GM18519 (cell line): Measurements from ENCODE around the gene GABRR1.

Experiments used
- ATAC-seq: cut with Tn5 transposase; IDR thresholded peaks from one replicate; pipeline ENCODE4 v1.9.1; 2021; ENCODE audit warnings: mild to moderate bottlenecking, moderate library complexity; ENCODE audit not compliant: unreplicated experiment, low FRiP score

Gene GABRR1

GRCh38 chr6:89221129-89221528, 4.0 kb upstream of the GABRR1 start:
- ATAC-seq, result no peak

- ATAC-seq, result no peak
These were observed 747 bp downstream of the GABRR1 start for GRCh38 chr6:89216411-89216810.

DNA sequence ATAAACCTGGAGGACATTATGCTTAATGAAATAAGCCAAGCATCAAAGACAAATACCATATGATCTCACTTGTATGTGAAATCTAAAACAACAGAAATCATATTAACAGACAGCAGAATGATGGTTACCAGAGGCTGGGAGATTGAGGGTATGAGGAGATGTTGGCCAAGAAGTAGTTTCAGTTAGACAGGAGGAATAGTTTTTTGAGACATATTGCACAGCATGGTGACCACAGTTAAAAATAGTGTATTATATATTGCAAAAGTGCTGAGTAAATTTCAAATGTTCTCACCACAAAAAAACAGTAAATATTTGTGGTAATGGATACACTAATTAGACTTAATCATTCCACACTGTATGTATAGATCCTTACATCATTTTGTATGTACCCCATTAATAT, 1.8 kb downstream of the GABRR1 start:
- ATAC-seq, result no peak

DNA sequence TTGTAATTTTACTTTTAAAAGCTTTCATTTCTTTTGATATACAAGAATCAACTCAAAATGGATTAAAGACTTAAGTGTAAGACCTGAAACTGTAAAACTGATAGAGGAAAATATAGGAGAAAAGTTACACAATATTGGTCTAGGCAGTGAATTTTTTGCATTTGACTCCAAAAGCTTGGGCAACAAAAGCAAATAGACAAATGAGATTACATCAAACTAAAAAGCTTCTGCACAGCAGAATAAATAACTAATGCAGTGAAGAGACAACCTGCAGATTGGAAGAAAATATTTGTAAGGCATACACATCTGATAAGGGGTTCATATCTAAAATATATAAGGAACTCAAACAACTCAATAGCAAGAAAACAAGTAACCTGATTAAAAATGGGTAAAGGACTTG, 3.0 kb downstream of the GABRR1 start:
- no peak for ATAC-seq

DNA sequence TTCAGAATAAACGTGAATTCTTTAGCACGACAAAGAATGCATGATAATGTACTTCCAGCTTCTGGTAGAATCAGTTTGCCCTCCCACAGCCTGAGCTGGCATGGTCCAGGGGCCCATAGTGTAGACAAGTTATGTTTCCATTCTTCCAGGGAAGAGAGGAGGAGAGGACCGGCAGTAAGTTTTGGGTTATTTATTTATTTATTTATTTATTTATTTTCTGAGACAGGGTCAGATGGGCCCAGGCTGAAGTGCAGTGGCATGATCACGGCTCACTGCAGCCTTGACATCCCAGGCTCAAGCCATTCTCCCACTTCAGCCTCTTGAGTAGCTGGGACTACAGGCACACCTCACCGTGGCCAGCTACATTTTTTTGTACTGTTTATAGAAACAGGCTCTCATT, 4.7 kb downstream of the GABRR1 start:
- ATAC-seq, result no peak

GRCh38 chr6:89209457-89209856, 7.7 kb downstream of the GABRR1 start:
- ATAC-seq, result no peak

- ATAC-seq, result no peak
These were observed 8.6 kb downstream of the GABRR1 start for GRCh38 chr6:89208551-89208950.

- ATAC-seq, result no peak
These were observed 11.3 kb downstream of the GABRR1 start for GRCh38 chr6:89205819-89206218.

DNA sequence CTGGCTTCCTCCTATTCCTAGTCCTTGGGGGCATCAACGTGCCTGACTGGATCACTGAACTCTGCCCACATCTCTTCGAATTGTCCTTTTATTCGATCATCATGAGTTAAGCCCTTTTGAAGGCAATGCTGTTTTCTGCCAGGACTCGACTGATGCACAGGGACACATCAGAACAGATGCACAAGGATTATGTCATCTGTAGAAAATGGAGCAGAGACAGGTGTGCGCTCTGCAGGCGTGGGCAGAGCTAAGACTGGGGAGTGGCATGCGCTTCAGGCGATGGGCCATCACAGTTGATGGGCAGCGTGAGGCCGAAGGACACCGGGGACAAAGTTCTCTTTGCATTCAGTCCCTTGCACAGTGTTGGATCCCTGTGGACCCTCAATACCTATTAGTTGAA, 13.1 kb downstream of the GABRR1 start:
- no peak for ATAC-seq

GRCh38 chr6:89200706-89201215, 16.4 kb downstream of the GABRR1 start:
- no peak for ATAC-seq

DNA sequence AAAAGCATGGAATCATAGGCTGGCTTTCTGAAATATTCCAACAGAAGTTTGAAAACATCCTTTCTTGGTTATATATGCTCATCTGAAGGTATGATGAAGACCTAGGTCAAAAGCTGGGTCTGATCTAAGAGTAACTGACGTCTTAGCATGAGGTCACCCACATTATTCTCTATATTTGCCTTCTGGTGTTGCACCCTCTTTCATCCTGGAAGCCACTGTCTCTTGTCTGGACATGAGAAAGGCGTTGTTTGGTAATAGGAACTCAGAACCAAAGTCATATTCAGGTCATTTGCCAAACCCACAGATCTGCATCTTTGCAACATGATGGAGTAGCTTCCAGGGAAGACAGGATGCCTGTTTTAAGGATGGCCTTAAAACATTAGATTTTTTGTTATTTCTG, 17.6 kb downstream of the GABRR1 start:
- ATAC-seq, result no peak

GRCh38 chr6:89198235-89198634, 18.9 kb downstream of the GABRR1 start:
- ATAC-seq, result no peak

DNA sequence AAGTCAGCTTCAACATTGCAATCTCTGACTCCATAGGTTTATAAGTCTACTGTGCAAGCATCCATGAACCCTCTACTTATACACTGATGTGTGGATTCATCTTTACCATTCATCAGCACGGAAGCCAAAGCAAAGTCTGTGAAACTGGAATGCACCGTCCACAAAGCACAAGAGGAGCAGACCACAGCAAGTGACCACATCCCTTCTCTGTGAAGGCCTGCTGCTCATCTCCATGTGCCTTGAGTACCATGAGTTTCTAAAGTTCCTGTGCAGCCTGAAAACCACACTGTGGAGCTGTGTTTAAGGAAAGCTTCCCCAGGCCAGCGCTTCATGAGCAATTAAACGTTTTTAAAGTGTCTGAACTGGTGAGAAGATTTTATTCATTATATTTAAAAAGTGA, 20.0 kb downstream of the GABRR1 start:
- ATAC-seq, result no peak

DNA sequence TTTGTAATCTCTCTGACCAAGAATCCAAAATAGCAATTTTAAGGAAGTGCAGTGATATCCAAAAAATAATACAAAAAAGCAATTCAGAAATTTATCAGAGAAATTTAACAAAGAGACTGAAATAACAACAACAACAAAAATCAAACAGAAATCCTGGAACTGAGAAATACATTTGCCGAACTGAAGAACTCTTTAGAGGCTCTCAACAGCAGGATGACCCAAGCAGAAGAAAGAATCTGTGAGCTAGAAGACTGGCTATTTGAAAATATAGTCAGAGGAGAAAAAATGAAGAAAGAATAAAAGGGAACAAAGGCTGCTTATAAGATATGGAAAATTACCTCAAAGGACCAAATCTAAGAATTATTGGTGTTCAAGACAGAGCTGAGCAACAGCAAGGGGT, 22.6 kb downstream of the GABRR1 start:
- no peak for ATAC-seq

GRCh38 chr6:89190741-89191140, 26.4 kb downstream of the GABRR1 start:
- ATAC-seq, result no peak

GRCh38 chr6:89187504-89187903, 29.7 kb downstream of the GABRR1 start:
- ATAC-seq, result no peak

- ATAC-seq, result no peak
These were observed 30.4 kb downstream of the GABRR1 start for GRCh38 chr6:89186762-89187161.

DNA sequence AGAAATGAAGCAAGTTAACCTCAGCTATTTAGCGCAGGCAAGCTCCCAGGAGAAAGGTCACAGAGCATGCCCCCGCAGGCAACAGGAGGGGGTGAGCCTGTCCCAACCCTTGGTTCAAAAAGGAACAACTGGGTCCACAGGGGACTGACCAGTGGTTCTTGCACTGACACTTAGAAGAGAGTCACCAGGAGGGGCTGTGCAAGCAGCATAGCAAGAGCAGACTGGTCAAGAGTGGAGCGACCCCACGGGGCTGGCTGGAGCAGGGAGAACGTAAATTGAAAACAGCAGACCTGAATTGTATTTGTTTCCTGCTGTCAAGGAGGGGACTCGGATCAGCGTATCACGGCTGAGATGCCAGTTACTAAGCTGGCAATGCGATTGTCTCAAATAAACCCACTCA, 32.8 kb downstream of the GABRR1 start:
- ATAC-seq, result no peak

DNA sequence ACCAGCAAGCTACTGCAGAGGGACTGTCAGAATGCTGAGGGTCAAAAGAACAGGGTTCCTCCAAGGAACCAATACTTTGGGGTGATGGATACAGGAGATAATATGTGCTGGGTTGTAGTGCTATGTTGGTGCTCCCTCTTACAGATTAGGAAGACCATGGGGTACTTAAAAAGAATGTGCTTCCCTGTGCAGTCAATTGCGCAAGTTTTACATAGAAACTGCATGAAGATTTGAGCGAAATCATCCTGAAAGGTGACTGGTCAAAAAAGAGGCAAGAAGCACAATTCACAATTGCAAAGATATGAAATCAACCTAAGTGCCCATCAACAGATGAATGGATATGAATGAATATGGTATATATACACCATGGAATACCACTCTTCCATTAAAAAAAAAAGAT, 33.9 kb downstream of the GABRR1 start:
- ATAC-seq, result no peak

DNA sequence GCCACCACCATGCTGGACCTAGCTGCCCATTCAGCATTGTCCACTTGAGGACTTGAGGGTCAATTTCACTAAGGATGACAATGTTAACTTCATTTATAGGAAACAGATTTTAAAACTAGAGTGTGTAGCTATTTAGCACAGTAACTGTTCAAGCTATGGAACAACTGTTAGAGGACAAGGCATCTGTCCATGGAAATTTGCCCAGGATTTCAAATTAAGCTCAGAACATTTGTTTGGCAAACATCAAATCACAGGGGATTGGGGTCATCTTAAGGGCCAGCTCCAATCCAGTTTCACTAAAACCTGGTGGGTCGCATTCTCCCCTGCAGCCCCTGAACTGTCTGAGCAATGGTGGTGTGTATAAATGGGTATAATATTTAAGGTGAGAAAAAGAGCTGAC, 36.2 kb downstream of the GABRR1 start:
- no peak for ATAC-seq

- ATAC-seq, result no peak
These were observed 37.0 kb downstream of the GABRR1 start for GRCh38 chr6:89180112-89180511.

DNA sequence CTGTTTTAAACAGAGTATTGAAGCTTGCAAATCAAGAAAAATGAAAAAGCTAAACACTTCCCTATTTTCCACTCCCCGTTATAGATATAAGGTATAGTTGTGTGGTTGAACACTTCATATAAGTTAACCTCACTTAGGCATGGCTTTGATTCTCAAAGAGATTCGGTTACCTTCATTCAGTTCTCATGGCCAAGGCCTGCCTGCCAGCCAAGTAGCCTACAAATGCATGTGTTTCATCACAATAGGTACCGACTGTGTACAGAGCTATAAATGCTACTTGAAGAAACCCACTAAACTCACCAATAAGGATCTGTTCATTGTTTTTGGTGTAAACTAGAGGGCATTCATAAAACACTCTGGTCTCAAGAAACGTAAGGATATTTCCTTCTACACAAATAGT, 43.5 kb downstream of the GABRR1 start:
- no peak for ATAC-seq

DNA sequence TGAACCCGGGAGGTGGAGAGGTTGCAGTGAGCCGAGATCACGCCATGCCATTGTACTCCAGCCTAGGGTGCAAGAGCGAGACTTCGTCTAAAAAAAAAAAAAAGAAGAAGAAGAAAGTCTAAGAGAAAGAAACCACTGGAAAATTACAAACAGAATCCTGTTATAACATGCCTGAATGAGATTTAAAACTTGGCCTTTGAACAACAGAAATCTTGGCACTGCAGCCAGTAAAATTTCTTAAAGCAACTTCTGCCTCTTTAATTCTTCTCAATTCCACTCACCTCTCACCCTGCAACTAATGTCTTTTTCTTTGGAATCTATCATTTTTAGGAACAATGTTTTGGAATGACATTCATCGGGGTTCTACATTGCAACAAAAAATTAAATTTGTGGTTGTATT, 45.0 kb downstream of the GABRR1 start:
- ATAC-seq, result no peak

DNA sequence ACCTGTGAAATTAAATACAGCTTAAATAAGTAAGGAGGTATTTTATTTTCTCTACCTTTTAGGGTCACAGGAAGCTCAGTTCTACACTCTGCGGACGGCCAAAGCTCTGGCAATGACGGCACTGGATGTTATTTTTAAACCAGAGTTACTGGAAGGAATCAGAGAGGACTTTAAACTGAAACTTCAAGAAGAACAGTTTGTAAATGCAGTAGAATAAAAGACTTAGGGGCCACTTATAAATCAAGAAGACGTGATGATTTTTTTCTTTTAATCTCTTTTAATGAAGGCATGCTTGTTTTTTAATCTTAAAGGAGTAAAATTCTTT, 55.1 kb downstream of the GABRR1 start:
- no peak for ATAC-seq
